Endothelial cell of umbilical vein (primary cell): ENCODE data around the gene TAF11L4. TPM values are rescaled to one million over a fixed set of nuclear protein-coding genes. Genes with fewer than 3 reads are reported as not detected.

Experiments
- BruUV-seq: library from RNA; stranded (reverse); fragments of 400-500 nt; replicated peaks from 2 replicates; lab custom pipeline; 2021; lab: Mats Ljungman, UMichigan
- CTCF ChIA-PET: fragments of 300-600, 350-600 bp; sonication (Branson Sonifier 250); formaldehyde crosslinking; loops from one replicate; lab custom pipeline; 2021; ENCODE audit warnings: antibody characterized with exemption, inconsistent platforms; lab: Charles Lee
- POLR2A ChIA-PET: fragments of 300-600, 350-600 bp; sonication (Branson Sonifier 250); formaldehyde crosslinking; loops from one replicate; lab custom pipeline; 2021; ENCODE audit warnings: antibody characterized with exemption, inconsistent platforms; lab: Charles Lee
- DNase-seq: peaks from one replicate; pipeline ENCODE4 v3.0.0-alpha.2; 2011; ENCODE audit warnings: low read depth, low spot score
- FAIRE-seq: peaks from 2 replicates; lab custom pipeline; 2011; peaks lifted over from hg19 to GRCh38; lab: Jason Lieb, UNC
- H2AFZ ChIP-seq: 2 replicates; pipeline ENCODE4 v1.6.0; 2012; ENCODE audit warnings: low read depth, low read length, control low read depth, inconsistent platforms
- H3K27ac ChIP-seq: 2 replicates; pipeline ENCODE4 v1.5.1; 2011; ENCODE audit warnings: low read depth, mild to moderate bottlenecking, control low read depth, low read length, moderate library complexity; ENCODE audit not compliant: insufficient read depth
- H3K27me3 ChIP-seq, 2 experiments: 2 replicates each; pipeline versions ENCODE4 v1.6.0 to v1.6.1; 2011; ENCODE audit warnings: low read length in 2 of 2, mixed read lengths in 1 of 2; ENCODE audit not compliant: control insufficient read depth in 2 of 2, insufficient read depth in 2 of 2
- H3K36me3 ChIP-seq, 2 experiments: 2 replicates in 1 of 2; 3 replicates in 1 of 2; pipeline ENCODE4 v1.5.1; 2011; ENCODE audit warnings: low read length in 2 of 2, mild to moderate bottlenecking in 1 of 2, moderate library complexity in 1 of 2; ENCODE audit not compliant: control insufficient read depth in 2 of 2, insufficient read depth in 2 of 2; ENCODE audit errors: extremely low read depth in 1 of 2
- H3K4me1 ChIP-seq: 3 replicates; pipeline ENCODE4 v1.5.1; 2011; ENCODE audit warnings: mild to moderate bottlenecking, low read length; ENCODE audit not compliant: control insufficient read depth, insufficient read depth; ENCODE audit errors: extremely low read depth
- H3K4me2 ChIP-seq: 2 replicates; pipeline ENCODE4 v1.6.1; 2011; ENCODE audit warnings: low read length, control low read depth, mixed read lengths; ENCODE audit not compliant: insufficient read depth
- H3K4me3 ChIP-seq, 3 experiments: fragments of 200-600 bp in 1 of 3; sonication (generic), shearing (Covaris generic) in 1 of 3; replicated peaks in 1 of 3; 2 replicates each; pipeline ENCODE4 v1.5.1; 2011 to 2016; ENCODE audit warnings: control low read depth in 3 of 3, low read length in 3 of 3, mild to moderate bottlenecking in 2 of 3, inconsistent platforms in 1 of 3, low read depth in 1 of 3, moderate library complexity in 1 of 3; ENCODE audit not compliant: insufficient read depth in 1 of 3
- H3K79me2 ChIP-seq: 2 replicates; pipeline ENCODE4 v1.6.0; 2012; ENCODE audit warnings: low read length, inconsistent platforms; ENCODE audit not compliant: control insufficient read depth, insufficient read depth
- H3K9ac ChIP-seq: replicated peaks from 2 replicates; pipeline ENCODE3; 2011; ENCODE audit warnings: low read length, control low read depth; ENCODE audit not compliant: insufficient read depth; ENCODE audit errors: extremely low read depth
- H3K9me1 ChIP-seq: replicated peaks from 3 replicates; pipeline ENCODE4 v1.6.0; 2011; ENCODE audit warnings: mild to moderate bottlenecking, low read length; ENCODE audit not compliant: control insufficient read depth, insufficient read depth; ENCODE audit errors: extremely low read depth
- H3K9me3 ChIP-seq: replicated peaks from 2 replicates; pipeline ENCODE4 v1.5.1; 2012; ENCODE audit warnings: low read length, inconsistent platforms; ENCODE audit not compliant: control insufficient read depth, insufficient read depth
- H4K20me1 ChIP-seq: replicated peaks from 2 replicates; pipeline ENCODE3; 2011; ENCODE audit warnings: mild to moderate bottlenecking, low read length; ENCODE audit not compliant: control insufficient read depth, insufficient read depth; ENCODE audit errors: extremely low read depth
- CTCF ChIP-seq, 2 donors: IDR thresholded peaks; 1 replicate in 1 of 2; 2 replicates in 1 of 2; pipeline ENCODE4 v1.5.1; 2011; ENCODE audit warnings: low read length in 2 of 2, mild to moderate bottlenecking in 2 of 2, moderate library complexity in 2 of 2, control low read depth in 1 of 2, inconsistent platforms in 1 of 2, low read depth in 1 of 2; ENCODE audit not compliant: insufficient read depth in 1 of 2; ENCODE audit errors: extremely low read depth in 1 of 2
- EZH2 ChIP-seq: IDR thresholded peaks from 2 replicates; pipeline ENCODE4 v1.6.1; 2012; ENCODE audit warnings: borderline replicate concordance, low read depth, mild to moderate bottlenecking, moderate library complexity, low read length, inconsistent platforms; ENCODE audit not compliant: severe bottlenecking
- FOS ChIP-seq: IDR thresholded peaks from 2 replicates; pipeline ENCODE4 v1.6.1; 2011; ENCODE audit warnings: mild to moderate bottlenecking, low read length, moderate library complexity, borderline replicate concordance; ENCODE audit not compliant: insufficient read depth
- GATA2 ChIP-seq: IDR thresholded peaks from 2 replicates; pipeline ENCODE4 v1.7.0; 2011; ENCODE audit warnings: low read depth, mild to moderate bottlenecking, moderate library complexity, mixed read lengths, low read length; ENCODE audit not compliant: insufficient read length, insufficient read depth
- JUN ChIP-seq: IDR thresholded peaks from 2 replicates; pipeline ENCODE4 v1.6.1; 2011; ENCODE audit warnings: borderline replicate concordance, low read depth; ENCODE audit not compliant: insufficient read length, insufficient read depth
- MYC ChIP-seq: IDR thresholded peaks from one replicate; pipeline ENCODE4 v1.6.1; 2011; ENCODE audit warnings: mild to moderate bottlenecking, low read depth, low read length
- POLR2A ChIP-seq: IDR thresholded peaks from 2 replicates; pipeline ENCODE4 v1.6.1; 2012; ENCODE audit warnings: low read depth, mild to moderate bottlenecking, control low read depth, low read length
- POLR2AphosphoS5 ChIP-seq: IDR thresholded peaks from 2 replicates; pipeline ENCODE4 v1.6.1; 2012; ENCODE audit warnings: low read depth, mild to moderate bottlenecking, control low read depth, low read length, moderate library complexity; ENCODE audit not compliant: insufficient read depth
- dilution Hi-C: fragments of 300-500 bp; cut with MboI; formaldehyde crosslinking; loops from one replicate; pipeline ENCODE4 v1.15.0; 2019; ENCODE audit warnings: low sequenced_read_pairs; ENCODE audit not compliant: extremely low pct_ligation_motif_present
- intact Hi-C: fragments of 100-400 bp; cut with micrococcal nuclease; formaldehyde crosslinking; loops from one replicate; pipeline ENCODE4 v1.10.0; 2022
- polyA plus RNA-seq, 4 experiments: library from polyadenylated mRNA; depleted of rRNA in 3 of 4; stranded (reverse) in 3 of 4; unstranded in 1 of 4; fragments of >200 nt; gene quantifications; 2 replicates each; pipeline versions ENCODE4 v1.2.1 to v1.2.3, GENCODE V29; 2011 to 2012; ENCODE audit warnings: missing spikeins in 1 of 4
- total RNA-seq: library from RNA; stranded (reverse); gene quantifications from 2 replicates; pipeline ENCODE4 v1.2.3, GENCODE V29; 2021
- TF ChIP-seq, protein P1 (sequence below): IDR thresholded peaks from 2 replicates; pipeline ENCODE4 v1.6.1; 2011; ENCODE audit not compliant: insufficient read depth, insufficient read length

The TAF11L4 gene
- total and polyA plus RNA-seq, 2 donors (not counting 3 experiments of a cell fraction or from before 2014, with no cell fraction given): not detected

DNA sequence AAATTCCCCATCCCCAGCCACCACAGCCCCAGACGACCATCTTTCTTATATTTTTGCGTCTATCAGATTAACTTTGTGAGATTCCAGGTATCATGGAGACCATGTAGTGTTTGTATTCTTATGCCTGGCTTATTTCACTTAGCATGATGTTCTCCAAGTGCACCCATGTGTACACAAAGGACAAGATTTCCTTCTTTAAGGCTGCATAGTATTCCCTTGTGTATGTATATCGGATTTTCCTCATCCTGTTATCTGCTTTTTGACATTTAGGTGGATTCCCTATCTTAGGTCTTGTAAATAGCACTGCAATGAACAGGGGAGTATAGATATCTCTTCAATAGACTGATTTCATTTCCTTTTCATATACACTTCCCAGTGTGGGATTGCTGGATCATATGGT, 28.8 kb upstream of the TAF11L4 start:
- H4K20me1 ChIP-seq: no peaks in the 10 kb centered on the region
- BruUV-seq: no TSS peak
- FAIRE-seq: no peak
- DNase-seq: no peak
- no peaks in the 10 kb centered on the region for H3K9me3 ChIP-seq
- H3K4me3 ChIP-seq: no peak overlapping the region
- no peaks in the 10 kb centered on the region for H3K4me1 ChIP-seq
- intact Hi-C loops (no loop called here), dilution Hi-C loops (no loop called here)
- POLR2A ChIA-PET: no interaction called here
- no peaks in the 10 kb centered on the region for H3K36me3 ChIP-seq
- H3K79me2 ChIP-seq: no peaks in the 10 kb centered on the region
- H3K27ac ChIP-seq: no peak overlapping the region
- CTCF ChIA-PET: no interaction called here
- TF ChIP-seq, protein P1, sequence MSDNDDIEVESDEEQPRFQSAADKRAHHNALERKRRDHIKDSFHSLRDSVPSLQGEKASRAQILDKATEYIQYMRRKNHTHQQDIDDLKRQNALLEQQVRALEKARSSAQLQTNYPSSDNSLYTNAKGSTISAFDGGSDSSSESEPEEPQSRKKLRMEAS: no peak
- no peak for TF ChIP-seq EZH2
- TF ChIP-seq CTCF (IDR thresholded peaks at IDR 0.05; ENCODE audit: extremely low read depth in 1 of 2, insufficient read depth in 1 of 2, low read depth in 1 of 2, low read length in 2 of 2): no peak
- TF ChIP-seq FOS: no peak
- no peak for TF ChIP-seq JUN
- TF ChIP-seq POLR2AphosphoS5: no peak
- no peak for TF ChIP-seq POLR2A
- no peak for TF ChIP-seq MYC
- TF ChIP-seq GATA2: no peak
- H3K9ac ChIP-seq: no peak overlapping the region
- H3K9me1 ChIP-seq: no peaks in the 10 kb centered on the region
- no peaks in the 10 kb centered on the region for H3K27me3 ChIP-seq
- H2AFZ ChIP-seq: no peak overlapping the region
- no peak overlapping the region for H3K4me2 ChIP-seq
